HAP-1 (cell line): ENCODE data around the gene WDR45.

Experiments used
- DNase-seq, 2 experiments: peaks; one replicate each; pipeline ENCODE4 v3.0.0-alpha.2; 2016 to 2020; ENCODE audit warnings: low spot score in 2 of 2
- H3K27me3 ChIP-seq: fragments of 250-450 bp; sonication (Bioruptor Pico); 2 replicates; pipeline ENCODE4 v1.5.1; 2020; ENCODE audit warnings: low read depth, mild to moderate bottlenecking, moderate library complexity
- H3K36me3 ChIP-seq: fragments of 250-450 bp; sonication (Bioruptor Pico); replicated peaks from 2 replicates; pipeline ENCODE4 v1.5.1; 2020; ENCODE audit warnings: mild to moderate bottlenecking
- H3K4me1 ChIP-seq: fragments of 250-450 bp; sonication (Bioruptor Pico); 2 replicates; pipeline ENCODE4 v1.5.1; 2020; ENCODE audit warnings: mild to moderate bottlenecking
- H3K4me3 ChIP-seq: fragments of 250-450 bp; sonication (Bioruptor Pico); 2 replicates; pipeline ENCODE4 v1.5.1; 2020; ENCODE audit warnings: mild to moderate bottlenecking, moderate library complexity
- H3K9me3 ChIP-seq: fragments of 250-450 bp; sonication (Bioruptor Pico); 2 replicates; pipeline ENCODE4 v1.5.1; 2020; ENCODE audit warnings: mild to moderate bottlenecking, moderate library complexity
- in situ Hi-C: fragments of 300-500 bp; cut with MboI; formaldehyde crosslinking; loops from 3 replicates; pipeline ENCODE4 v1.14.3; 2020; ENCODE audit warnings: low sequenced_read_pairs, inconsistent platforms, mixed read lengths

WDR45 gene

DNA sequence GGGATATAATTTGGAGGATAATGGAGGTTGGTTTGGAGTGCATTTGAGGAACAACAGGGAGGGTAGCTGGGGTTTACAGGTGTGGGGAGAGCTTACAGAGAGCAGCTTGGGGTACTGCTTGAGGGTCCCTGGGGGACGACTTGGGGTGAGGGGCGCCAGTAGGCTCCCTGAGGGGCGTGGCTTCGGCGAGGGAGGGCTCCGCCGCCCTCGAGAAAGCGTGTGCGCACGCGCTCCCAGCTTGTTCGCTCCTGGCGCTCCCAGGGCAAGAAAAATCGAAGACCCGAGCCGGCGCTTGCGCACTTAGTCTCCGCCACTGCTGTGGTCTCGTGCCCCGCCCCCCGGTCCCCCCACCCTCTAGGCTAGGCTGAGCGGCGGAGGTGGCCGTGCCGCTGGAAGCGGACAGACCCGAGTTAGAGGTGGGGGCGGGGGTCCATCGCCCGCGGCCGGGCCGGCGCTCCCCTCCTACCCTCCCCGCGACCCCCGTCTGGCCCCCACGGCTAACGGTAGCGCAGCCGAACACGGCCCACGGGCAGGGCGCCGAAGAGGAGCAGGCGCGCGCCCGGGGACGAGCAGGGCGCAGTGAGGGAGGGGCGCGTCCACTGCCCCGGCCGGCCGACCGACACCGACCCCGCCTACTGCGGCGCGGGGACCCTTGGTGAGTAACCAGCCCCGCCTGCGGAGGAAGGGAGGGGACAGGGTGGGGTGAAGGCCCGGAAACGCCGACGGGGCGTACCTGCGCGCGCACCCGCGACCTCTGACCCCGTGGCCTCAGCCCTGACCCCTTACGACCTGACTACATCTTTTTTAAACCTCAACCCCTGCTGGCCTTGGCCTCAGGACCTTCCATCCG lies 26.2 kb downstream of the WDR45 start:
- 0 out of 2 replicates have a peak, but pooled peaks cover 5% of the 10 kb centered on the region for H3K9me3 ChIP-seq
- DNase-seq = peak; percentile 83 to 94
- H3K27me3 ChIP-seq = no peaks in the 10 kb centered on the region
- no peaks in the 10 kb centered on the region; the same call in 1 of the 2 replicates for H3K36me3 ChIP-seq
- peak overlapping the region; percentile 55 for H3K4me3 ChIP-seq
- in situ Hi-C loops = no loop called here
- H3K4me1 ChIP-seq = peaks cover 7% of the 10 kb centered on the region; the same call in 1 of the 2 replicates

DNA sequence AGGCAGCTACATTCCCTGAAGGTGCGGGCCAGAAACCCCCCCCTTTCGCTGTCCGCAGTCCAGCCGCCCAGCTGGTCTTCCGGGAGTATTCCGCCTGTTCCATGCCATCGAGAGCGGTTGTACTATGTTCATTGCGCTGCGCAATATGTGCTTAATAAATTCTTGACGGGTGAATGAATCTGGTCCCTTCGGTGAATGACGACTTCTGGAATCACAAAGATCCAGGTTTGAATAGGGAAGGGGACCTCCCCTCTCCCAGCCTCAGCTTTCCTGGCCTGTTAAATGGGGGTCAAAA lies 35.8 kb downstream of the WDR45 start:
- Histone ChIP-seq H3K36me3 (peaks cover 8% of the 10 kb centered on the region), H3K9me3 (no peaks in the 10 kb centered on the region), H3K4me1 (peaks cover 13% of the 10 kb centered on the region), H3K27me3 (no peaks in the 10 kb centered on the region), H3K4me3 (peak overlapping the region; percentile 21)
- no peak for DNase-seq
- in situ Hi-C loops = no loop called here

DNA sequence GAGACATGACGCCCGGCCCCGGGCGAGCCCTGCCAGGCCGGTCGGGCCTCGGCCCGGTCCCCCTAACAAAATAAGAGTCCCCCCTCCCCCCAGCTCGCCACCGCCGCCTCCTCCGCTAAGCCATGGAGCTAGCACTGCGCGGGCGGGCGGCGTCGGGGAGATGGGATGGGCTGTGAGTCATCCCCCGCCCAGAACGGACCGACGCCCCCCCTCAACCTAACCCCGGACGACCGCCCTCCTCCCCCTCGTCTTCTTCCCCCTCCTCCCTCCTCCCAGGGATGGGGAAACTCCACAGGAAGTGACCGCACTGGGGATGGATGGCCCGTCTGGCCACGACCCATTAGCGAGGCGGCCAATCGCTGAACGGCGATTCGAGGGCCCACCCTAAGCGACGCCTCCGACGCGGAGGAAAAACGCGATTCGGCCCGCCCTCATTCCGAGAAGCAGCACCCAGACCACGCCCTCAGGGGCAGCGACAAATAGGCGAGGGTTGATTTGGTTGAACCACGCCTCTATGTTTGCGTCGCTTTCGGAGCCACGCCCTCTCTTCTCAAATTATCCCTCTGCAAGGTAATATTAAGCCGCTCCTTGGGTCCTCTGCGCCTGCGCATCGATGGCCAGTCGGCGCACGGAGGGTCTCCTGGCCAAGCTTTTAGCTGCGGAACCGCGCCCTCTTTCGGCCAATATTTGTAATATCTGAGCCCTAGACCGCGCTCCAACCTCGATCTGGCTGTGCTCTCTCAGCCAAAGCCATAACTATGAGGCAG lies 36.3 kb downstream of the WDR45 start, which contains the start of gene TFE3:
TFE3 (minus strand) TSS at position 138 of the 767 bp plus-strand sequence; CDS start at position 7, 131 bp downstream.
- peak within 1 kb of the TSS; percentile 69 for H3K4me3 ChIP-seq

DNA sequence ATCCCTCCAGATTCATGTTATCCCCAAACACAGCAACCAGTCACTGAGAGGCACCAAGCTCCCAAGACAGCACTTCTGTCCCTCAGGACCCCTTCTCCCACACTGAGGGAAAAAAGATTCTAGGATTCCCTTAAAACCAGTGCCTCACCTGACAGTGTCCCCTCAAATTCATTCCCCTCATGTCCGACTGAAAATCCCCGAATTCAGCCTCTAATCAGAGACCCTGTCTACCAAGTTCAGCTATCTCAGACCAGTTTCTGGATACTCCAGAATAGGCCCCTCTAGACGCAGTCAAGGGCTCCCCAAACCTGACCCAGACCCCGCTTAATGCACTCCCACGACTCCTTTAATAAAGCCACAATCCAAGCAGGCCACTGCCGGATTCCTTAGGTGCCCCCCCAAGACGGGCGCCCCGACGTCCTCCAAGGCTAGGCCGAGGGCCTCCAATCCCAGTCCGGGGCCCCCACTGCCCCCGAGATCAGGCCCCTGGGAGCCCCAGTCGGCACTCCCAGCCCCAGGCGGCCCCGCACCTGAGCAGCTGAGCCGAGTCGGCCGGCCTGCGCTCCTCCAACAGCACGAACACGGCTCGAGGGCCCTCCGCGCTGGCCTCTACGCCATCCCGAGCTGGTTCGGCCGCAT lies 37.0 kb downstream of the WDR45 start:
- H3K4me3 ChIP-seq = peak overlapping the region; percentile 69
- peaks cover 13% of the 10 kb centered on the region for H3K4me1 ChIP-seq
- peaks cover 20% of the 10 kb centered on the region for H3K36me3 ChIP-seq
- no peaks in the 10 kb centered on the region for H3K27me3 ChIP-seq
- in situ Hi-C loops = no loop called here
- no peaks in the 10 kb centered on the region for H3K9me3 ChIP-seq
- no peak for DNase-seq

More for the DNA sequence above, 36.3 kb downstream of the WDR45 start, which contains the start of gene TFE3:
- Histone ChIP-seq H3K4me1 (peaks cover 13% of the 10 kb centered on the region), H3K27me3 (no peaks in the 10 kb centered on the region), H3K9me3 (no peaks in the 10 kb centered on the region), H3K36me3 (peaks cover 13% of the 10 kb centered on the region)
- peak; percentile 99 to 100 for DNase-seq
- in situ Hi-C loops = no loop called here

DNA sequence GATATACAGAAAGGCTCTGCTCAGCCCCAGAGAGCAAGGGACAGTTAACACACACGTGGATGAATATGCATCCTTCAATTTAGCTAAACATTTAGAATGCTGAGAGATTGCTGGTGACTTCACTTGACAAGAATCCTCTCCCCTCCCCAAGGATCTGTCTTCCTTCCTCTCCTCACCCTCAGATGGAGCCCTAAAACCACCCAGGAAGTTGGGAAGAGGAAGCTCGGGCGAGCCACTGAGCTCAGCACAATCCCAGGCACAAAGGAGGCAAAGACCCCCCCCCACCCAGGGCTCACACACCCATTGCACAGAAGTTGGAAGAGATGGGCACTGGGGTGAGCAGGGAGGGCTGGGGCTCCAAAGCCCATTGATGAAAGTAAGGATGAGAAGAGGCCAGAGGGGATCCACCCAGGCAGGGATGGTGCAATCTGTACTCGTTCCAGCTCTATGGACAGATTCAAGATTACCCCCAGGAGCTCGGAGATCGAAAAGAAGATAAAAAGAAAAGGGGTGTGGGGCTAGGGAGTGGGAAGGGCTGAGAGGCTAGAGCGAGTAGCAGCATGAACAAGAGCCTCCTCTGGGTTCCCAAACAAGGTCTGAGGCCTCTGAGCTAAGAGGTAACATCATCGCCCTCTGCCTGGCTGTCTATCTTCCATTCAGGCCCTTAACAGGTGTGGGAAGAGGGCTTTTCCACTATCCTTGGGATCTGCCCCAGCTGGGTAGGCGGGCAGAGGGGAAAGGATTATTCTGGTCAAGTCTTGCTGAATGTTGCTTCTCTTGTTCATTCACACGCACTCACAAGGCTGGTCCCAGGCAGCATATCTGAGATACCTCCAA lies 37.7 kb downstream of the WDR45 start:
- H3K9me3 ChIP-seq = no peaks in the 10 kb centered on the region
- in situ Hi-C loops = no loop called here
- H3K4me3 ChIP-seq = peak overlapping the region; percentile 69
- H3K27me3 ChIP-seq = no peaks in the 10 kb centered on the region
- H3K36me3 ChIP-seq = peaks cover 27% of the 10 kb centered on the region
- H3K4me1 ChIP-seq = peaks cover 13% of the 10 kb centered on the region
- peak; percentile 36 to 62 for DNase-seq

DNA sequence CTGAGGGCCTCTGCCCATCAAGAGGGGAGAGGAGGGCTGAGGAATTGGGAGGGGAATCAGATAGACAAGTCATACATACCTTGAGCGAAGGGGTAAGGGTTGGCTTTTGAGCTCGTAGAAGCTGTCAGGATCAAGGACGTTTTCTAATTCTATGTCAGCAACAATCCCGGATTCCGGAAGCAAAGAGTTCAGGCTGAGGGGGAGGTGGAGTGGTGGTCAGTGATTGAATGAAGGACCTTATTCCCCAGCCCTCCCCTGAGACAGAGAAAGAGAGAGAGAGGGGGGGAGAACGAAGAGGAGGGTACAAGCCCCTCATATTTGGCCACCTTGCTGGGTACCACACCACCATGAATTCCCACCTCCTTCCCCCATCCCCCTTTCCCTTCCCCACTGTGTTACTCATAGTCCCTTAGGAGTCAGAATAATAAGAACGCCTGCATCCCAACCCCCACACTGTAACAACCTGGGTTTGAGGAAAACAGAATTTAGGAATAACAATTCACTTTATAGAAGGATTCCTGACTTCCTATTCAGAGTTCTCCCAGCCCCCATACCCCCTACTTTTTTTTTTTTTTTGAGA lies 39.2 kb downstream of the WDR45 start:
- peak; percentile 56 to 61 for DNase-seq
- H3K36me3 ChIP-seq = peaks cover 40% of the 10 kb centered on the region
- H3K4me3 ChIP-seq = peak overlapping the region; percentile 69
- in situ Hi-C loops = no loop called here
- H3K27me3 ChIP-seq = no peaks in the 10 kb centered on the region
- no peaks in the 10 kb centered on the region for H3K9me3 ChIP-seq
- H3K4me1 ChIP-seq = peaks cover 13% of the 10 kb centered on the region

DNA sequence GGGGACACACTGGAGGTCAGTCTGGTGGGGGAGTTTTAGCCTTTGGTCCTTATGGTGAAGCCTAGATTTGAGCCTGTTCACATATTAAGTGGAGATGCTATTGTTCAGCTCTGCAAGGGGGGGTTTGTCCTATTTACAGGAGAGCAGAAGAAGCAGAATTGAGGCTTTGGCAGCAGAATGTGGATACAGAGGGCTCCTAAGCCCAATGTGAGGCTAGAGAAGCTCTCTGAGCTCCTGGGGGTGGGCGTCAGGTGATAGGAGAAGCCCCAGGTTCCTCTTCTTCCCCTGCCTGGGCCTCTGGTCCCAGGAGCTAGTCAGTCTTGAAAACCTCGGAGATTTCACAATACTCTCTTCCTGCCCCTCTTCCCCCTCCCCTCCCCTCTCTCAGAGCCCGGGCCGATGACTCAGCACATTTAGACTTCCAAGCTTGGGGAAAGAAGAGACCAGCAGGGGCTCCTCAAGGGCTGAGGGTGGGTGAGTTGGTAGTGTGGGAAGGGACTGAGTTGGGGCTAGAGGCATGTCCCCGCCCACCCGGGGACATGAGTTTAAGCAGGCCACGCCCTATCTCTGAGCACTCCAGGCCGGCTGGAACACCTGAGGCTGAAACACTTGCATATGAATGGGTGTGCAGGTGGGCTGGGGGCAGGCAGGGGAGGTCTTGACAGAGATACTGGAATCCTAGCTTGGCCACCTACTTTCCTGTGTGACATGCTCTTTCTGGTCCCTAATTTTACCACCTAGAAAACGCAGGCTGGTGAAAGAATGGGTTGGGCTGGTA lies 39.9 kb downstream of the WDR45 start:
- Histone ChIP-seq H3K27me3 (no peaks in the 10 kb centered on the region), H3K36me3 (peaks cover 43% of the 10 kb centered on the region), H3K4me3 (peak overlapping the region; percentile 69), H3K9me3 (no peaks in the 10 kb centered on the region), H3K4me1 (peaks cover 13% of the 10 kb centered on the region)
- DNase-seq = peak; percentile 95 to 96
- in situ Hi-C loops = no loop called here

DNA sequence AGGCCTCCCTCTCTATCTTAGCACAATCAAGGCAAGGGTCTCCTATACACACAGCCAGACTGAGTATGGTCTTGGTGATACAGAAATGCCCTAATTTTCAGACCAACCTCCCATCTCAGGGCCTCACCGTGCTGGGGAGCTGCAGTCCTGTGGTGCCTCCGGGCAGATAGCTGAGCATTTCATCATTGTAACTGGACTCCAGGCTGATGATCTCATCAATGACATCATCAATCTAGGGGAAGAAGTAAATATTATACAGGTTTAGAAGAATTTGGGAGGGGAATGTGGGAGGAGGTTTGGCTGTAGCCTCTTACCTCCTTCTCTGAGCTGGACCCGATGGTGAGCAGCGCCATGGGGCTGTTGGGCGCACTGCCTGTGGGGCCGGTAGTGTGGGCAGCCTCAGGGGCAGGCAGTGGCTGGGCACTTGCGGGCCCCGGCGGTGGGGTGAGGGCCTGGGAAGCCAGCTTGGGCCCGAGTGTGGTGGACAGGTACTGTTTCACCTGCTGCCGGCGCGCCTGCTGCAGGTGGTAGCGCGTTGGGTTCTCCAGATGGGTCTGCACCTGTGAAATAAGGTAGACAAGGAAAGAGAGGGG lies 41.7 kb downstream of the WDR45 start:
- Histone ChIP-seq H3K36me3 (peaks cover 61% of the 10 kb centered on the region), H3K4me3 (no peak overlapping the region), H3K27me3 (no peaks in the 10 kb centered on the region), H3K9me3 (no peaks in the 10 kb centered on the region), H3K4me1 (peaks cover 13% of the 10 kb centered on the region)
- DNase-seq = no peak
- in situ Hi-C loops = no loop called here

DNA sequence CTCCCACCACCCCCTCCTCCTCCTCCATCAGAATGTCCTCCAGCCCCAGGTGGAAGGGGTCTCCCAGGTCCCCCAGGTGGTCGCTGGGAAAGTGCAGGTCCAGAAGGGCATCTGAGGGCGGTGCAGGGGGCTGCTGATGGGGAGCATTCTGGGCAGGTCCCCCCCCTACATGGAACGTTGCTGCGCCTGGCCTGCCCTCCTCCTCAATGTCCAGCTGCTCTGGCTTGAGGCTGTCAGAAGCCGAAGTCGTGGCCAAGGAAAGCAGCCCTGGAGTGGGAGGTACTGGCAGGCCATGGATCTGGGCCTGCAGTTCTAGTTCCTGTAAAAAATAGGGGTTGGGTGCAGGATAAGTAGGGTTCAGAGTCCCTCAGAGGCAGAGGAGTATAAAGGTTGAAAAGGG lies 49.4 kb downstream of the WDR45 start:
- Histone ChIP-seq H3K4me1 (no peaks in the 10 kb centered on the region), H3K36me3 (peaks cover 60% of the 10 kb centered on the region), H3K9me3 (no peaks in the 10 kb centered on the region), H3K4me3 (no peak overlapping the region), H3K27me3 (no peaks in the 10 kb centered on the region)
- in situ Hi-C loops = no loop called here
- DNase-seq = no peak

DNA sequence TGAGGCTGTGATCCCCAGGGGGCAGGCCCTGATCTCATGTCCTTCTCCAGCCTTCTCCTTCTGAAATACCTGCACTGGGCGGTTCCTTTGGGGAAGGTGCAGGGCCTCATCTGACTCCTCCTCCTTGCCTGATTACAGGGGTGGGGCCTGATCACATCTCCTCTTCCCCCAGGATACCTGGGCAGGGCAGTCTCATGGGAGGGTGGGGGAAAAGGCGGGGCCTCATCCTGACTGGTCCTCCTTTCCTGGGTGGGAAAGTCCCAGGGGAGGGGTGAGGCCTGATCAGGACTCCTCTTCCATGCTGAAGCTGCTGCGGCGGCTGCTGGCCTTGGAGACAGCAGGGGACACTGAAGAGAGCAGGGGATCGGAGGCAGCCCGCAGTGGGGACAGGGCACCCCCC lies 49.8 kb downstream of the WDR45 start:
- H3K4me1 ChIP-seq = no peaks in the 10 kb centered on the region
- DNase-seq = no peak
- H3K36me3 ChIP-seq = peaks cover 59% of the 10 kb centered on the region
- no peaks in the 10 kb centered on the region for H3K27me3 ChIP-seq
- H3K4me3 ChIP-seq = no peak overlapping the region
- no peaks in the 10 kb centered on the region for H3K9me3 ChIP-seq
- in situ Hi-C loops = no loop called here
